RWPE1 (cell line): ENCODE results near the gene ZNF513.

Source experiments
- CTCF ChIA-PET: fragments of 350-600 bp; sonication (Branson Sonifier 250); formaldehyde crosslinking; extraction: SDS; loops from one replicate; lab custom pipeline; 2021; lab: Yijun Ruan, JAX
- POLR2A ChIA-PET: fragments of 400-600 bp; formaldehyde crosslinking; extraction: SDS; loops from one replicate; lab custom pipeline; 2020; ENCODE audit warnings: antibody characterized with exemption; ENCODE audit not compliant: low non-redundant PET; lab: Yijun Ruan, JAX
- DNase-seq: peaks from one replicate; pipeline ENCODE4 v3.0.0; 2012; ENCODE audit warnings: low spot score
- H3K27ac ChIP-seq: fragments of 450-650 bp; 2 replicates; pipeline ENCODE4 v1.5.1; 2017
- CTCF ChIP-seq: fragments of 450-650 bp; conservative IDR thresholded peaks from 2 replicates; pipeline ENCODE4 v1.5.1; 2017; ENCODE audit warnings: low read depth, mild to moderate bottlenecking

Gene ZNF513

GRCh38 chr2:27363933-27364332 is 16.6 kb downstream of the ZNF513 start:
- DNase-seq, result no peak
- 0 out of 2 replicates have a peak overlapping the region, but pooled peaks have one; percentile 6 for H3K27ac ChIP-seq
- no peak for TF ChIP-seq CTCF
- POLR2A ChIA-PET, result no interaction called here
- CTCF ChIA-PET, result interaction anchor here (1.1 kb wide), 1 partner anchor 38 kb away, joined by 3 read pairs; no protein-coding TSS in a partner anchor

- TF ChIP-seq CTCF, result no peak
- POLR2A ChIA-PET, result no interaction called here
- CTCF ChIA-PET, result no interaction called here
- DNase-seq, result no peak
- no peak overlapping the region for H3K27ac ChIP-seq
Observed at GRCh38 chr2:27362678-27363420, 17.7 kb downstream of the ZNF513 start.

- DNase-seq, result peak; percentile 94
- ChIA-PET POLR2A (interaction anchor here (0.6 kb wide), 1 partner anchor 1430 kb away, joined by 3 read pairs; no protein-coding TSS in a partner anchor), CTCF (interaction anchor here (0.5 to 1.5 kb wide), 5 partner anchors 13 to 268 kb away, joined by 3 to 8 read pairs (median 3); no protein-coding TSS in a partner anchor)
- peak within 1 kb of the TSS; percentile 96 for H3K27ac ChIP-seq
- TF ChIP-seq CTCF, result no peak
Observed at GRCh38 chr2:27356382-27357181, 24.0 kb downstream of the ZNF513 start, which contains the start of gene GTF3C2. GTF3C2 (minus strand) TSS chr2:27356764; CDS start chr2:27343554, 13,210 bp downstream.

- TF ChIP-seq CTCF, result no peak
- CTCF ChIA-PET, result interaction anchor here (0.6 to 1.5 kb wide), 2 partner anchors 15 to 268 kb away, joined by 3 read pairs; no protein-coding TSS in a partner anchor
- POLR2A ChIA-PET, result no interaction called here
- DNase-seq, result peak; percentile 34
- H3K27ac ChIP-seq, result peak overlapping the region; percentile 96
Observed at GRCh38 chr2:27356056-27356381, 24.5 kb downstream of the ZNF513 start.

GRCh38 chr2:27354597-27354927 is 26.0 kb downstream of the ZNF513 start:
- TF ChIP-seq CTCF, result no peak
- H3K27ac ChIP-seq, result peak overlapping the region; percentile 39; the same call in 1 of the 2 replicates
- ChIA-PET CTCF (interaction anchor here (0.6 kb wide), 1 partner anchor 123 kb away, joined by 3 read pairs; no protein-coding TSS in a partner anchor), POLR2A (no interaction called here)
- DNase-seq, result no peak
